ENCODE results near the gene SKAP1. TPM values are rescaled to one million over a fixed set of nuclear protein-coding genes. Genes with fewer than 3 reads are reported as not detected.

Gene SKAP1
- total RNA-seq, 1 donor from 2014 or later = not detected

DNA sequence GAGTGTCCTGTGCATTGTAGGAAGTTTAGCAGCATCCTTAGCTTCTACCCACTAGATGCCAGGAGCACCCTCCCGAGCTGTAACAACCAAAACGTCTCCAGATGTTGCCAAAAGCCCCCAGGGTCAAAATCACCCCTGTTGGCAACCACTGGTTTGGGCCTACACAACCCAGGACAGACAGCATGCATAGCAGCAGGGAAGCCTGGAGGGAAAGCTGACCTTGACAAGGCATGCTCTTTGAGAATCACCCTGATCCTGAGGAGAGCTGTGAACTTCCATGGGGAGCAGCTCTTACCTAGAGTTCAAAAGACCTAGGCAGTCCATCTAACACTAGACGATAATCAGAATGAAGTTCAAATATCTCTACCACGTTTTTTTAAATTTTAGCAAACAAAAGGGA, 9.2 kb downstream of the SKAP1 start:
- Histone ChIP-seq H3K9me3 (ENCODE audit: insufficient read depth, low read depth, low read length) (no peaks in the 10 kb centered on the region), H3K4me2 (ENCODE audit: low read length) (no peak overlapping the region), H2AFZ (ENCODE audit: low read depth, low read length) (no peak overlapping the region), H3K9ac (ENCODE audit: low read length) (no peak overlapping the region), H4K20me1 (ENCODE audit: insufficient read depth, low read length) (no peaks in the 10 kb centered on the region), H3K36me3 (ENCODE audit: insufficient read depth, low read length) (no peaks in the 10 kb centered on the region), H3K4me3 (ENCODE audit: insufficient read depth, low read depth, low read length) (no peak overlapping the region), H3K4me1 (ENCODE audit: insufficient read depth, low read length) (no peaks in the 10 kb centered on the region), H3K79me2 (ENCODE audit: insufficient read depth, low read length) (no peaks in the 10 kb centered on the region), H3K27me3 (ENCODE audit: insufficient read depth, low read length) (peaks cover 10% of the 10 kb centered on the region), H3K27ac (ENCODE audit: low read depth, low read length) (no peak overlapping the region)
- FAIRE-seq (no peak), DNase-seq (ENCODE audit: low read depth) (no peak)
- TF ChIP-seq CTCF (IDR thresholded peaks at IDR 0.05; ENCODE audit: insufficient read depth, low read depth, low read length) (no peak), EZH2 (IDR thresholded peaks at IDR 0.05; ENCODE audit: insufficient read depth, low read length) (no peak)
- Mint-ChIP-seq H3K27me3 (ENCODE audit: low read depth, unreplicated experiment) (peaks cover 18% of the 10 kb centered on the region), H3K4me1 (ENCODE audit: low read depth, unreplicated experiment) (no peaks in the 10 kb centered on the region), H3K4me3 (ENCODE audit: unreplicated experiment) (no peak overlapping the region), H3K27ac (ENCODE audit: unreplicated experiment) (no peak overlapping the region), H3K9me3 (ENCODE audit: unreplicated experiment) (no peaks in the 10 kb centered on the region), H3K36me3 (ENCODE audit: low read depth, unreplicated experiment) (no peaks in the 10 kb centered on the region)

- Mint-ChIP-seq H3K36me3 (ENCODE audit: low read depth, unreplicated experiment) (no peaks in the 10 kb centered on the region), H3K9me3 (ENCODE audit: unreplicated experiment) (no peaks in the 10 kb centered on the region), H3K4me1 (ENCODE audit: low read depth, unreplicated experiment) (no peaks in the 10 kb centered on the region), H3K4me3 (ENCODE audit: unreplicated experiment) (no peak overlapping the region), H3K27me3 (ENCODE audit: low read depth, unreplicated experiment) (peaks cover 33% of the 10 kb centered on the region), H3K27ac (ENCODE audit: unreplicated experiment) (no peak overlapping the region)
- H3K9ac ChIP-seq (ENCODE audit: low read length) = no peak overlapping the region
- no peak overlapping the region for H2AFZ ChIP-seq (ENCODE audit: low read depth, low read length)
- FAIRE-seq = no peak
- no peak overlapping the region for H3K27ac ChIP-seq (ENCODE audit: low read depth, low read length)
- no peak overlapping the region for H3K4me3 ChIP-seq (ENCODE audit: insufficient read depth, low read depth, low read length)
- peaks cover 29% of the 10 kb centered on the region for H3K27me3 ChIP-seq (ENCODE audit: insufficient read depth, low read length)
- no peaks in the 10 kb centered on the region for H3K9me3 ChIP-seq (ENCODE audit: insufficient read depth, low read depth, low read length)
- no peaks in the 10 kb centered on the region for H4K20me1 ChIP-seq (ENCODE audit: insufficient read depth, low read length)
- no peak overlapping the region for H3K4me2 ChIP-seq (ENCODE audit: low read length)
- no peak for DNase-seq (ENCODE audit: low read depth)
- no peaks in the 10 kb centered on the region for H3K4me1 ChIP-seq (ENCODE audit: insufficient read depth, low read length)
- H3K36me3 ChIP-seq (ENCODE audit: insufficient read depth, low read length) = no peaks in the 10 kb centered on the region
- no peak for TF ChIP-seq CTCF (IDR thresholded peaks at IDR 0.05; ENCODE audit: insufficient read depth, low read depth, low read length)
- no peak for TF ChIP-seq EZH2 (IDR thresholded peaks at IDR 0.05; ENCODE audit: insufficient read depth, low read length)
- no peaks in the 10 kb centered on the region for H3K79me2 ChIP-seq (ENCODE audit: insufficient read depth, low read length)
Observed at GRCh38 chr17:48416971-48417370, 13.0 kb downstream of the SKAP1 start.

DNA sequence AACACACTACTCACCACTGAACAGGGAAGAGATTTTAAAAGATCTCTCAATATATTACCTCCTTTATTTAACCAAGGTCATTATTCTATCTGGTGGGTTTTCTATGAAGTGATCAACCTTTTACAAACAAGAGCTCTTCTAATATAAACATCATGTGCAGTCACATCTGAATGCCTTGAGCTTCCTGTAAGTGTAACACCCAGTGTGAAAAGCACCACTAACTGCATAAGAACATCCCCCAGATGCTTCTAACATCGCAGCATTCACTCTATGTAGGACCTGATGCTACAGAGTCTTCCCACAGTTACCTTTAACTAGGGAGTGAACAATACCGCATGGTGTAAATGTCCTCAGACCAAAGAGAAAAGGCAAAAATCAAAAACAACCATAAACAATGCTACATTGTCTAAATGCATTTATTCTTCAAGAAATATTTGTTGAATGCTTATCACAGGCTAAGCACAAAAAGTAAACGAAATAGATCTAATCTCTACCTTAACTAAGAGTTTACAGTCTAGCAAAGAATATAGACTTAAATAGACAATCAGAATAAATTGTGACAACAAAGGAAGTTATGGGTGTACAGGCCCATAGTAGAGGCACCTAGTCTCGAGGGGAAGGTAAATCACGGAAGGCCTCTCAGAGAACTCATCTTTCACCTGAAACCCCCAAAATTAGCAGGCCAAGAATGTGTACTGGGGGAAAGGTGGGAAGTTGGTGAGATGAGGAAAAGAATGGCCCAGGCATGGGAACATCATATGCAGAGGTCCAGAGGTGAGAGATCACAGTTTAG, 16.2 kb downstream of the SKAP1 start:
- H3K27me3 Mint-ChIP-seq (ENCODE audit: low read depth, unreplicated experiment) = peaks cover 40% of the 10 kb centered on the region
- Histone ChIP-seq H3K27me3 (ENCODE audit: insufficient read depth, low read length) (peaks cover 34% of the 10 kb centered on the region), H3K9ac (ENCODE audit: low read length) (no peak overlapping the region), H3K36me3 (ENCODE audit: insufficient read depth, low read length) (no peaks in the 10 kb centered on the region), H3K4me2 (ENCODE audit: low read length) (no peak overlapping the region), H3K27ac (ENCODE audit: low read depth, low read length) (no peak overlapping the region), H3K79me2 (ENCODE audit: insufficient read depth, low read length) (no peaks in the 10 kb centered on the region), H3K9me3 (ENCODE audit: insufficient read depth, low read depth, low read length) (no peaks in the 10 kb centered on the region), H4K20me1 (ENCODE audit: insufficient read depth, low read length) (no peaks in the 10 kb centered on the region), H3K4me1 (ENCODE audit: insufficient read depth, low read length) (no peaks in the 10 kb centered on the region), H2AFZ (ENCODE audit: low read depth, low read length) (no peak overlapping the region), H3K4me3 (ENCODE audit: insufficient read depth, low read depth, low read length) (no peak overlapping the region)
- no peaks in the 10 kb centered on the region for H3K36me3 Mint-ChIP-seq (ENCODE audit: low read depth, unreplicated experiment)
- no peaks in the 10 kb centered on the region for H3K4me1 Mint-ChIP-seq (ENCODE audit: low read depth, unreplicated experiment)
- no peak overlapping the region for H3K4me3 Mint-ChIP-seq (ENCODE audit: unreplicated experiment)
- DNase-seq (ENCODE audit: low read depth) = no peak
- no peak for FAIRE-seq
- H3K9me3 Mint-ChIP-seq (ENCODE audit: unreplicated experiment) = no peaks in the 10 kb centered on the region
- TF ChIP-seq EZH2 (IDR thresholded peaks at IDR 0.05; ENCODE audit: insufficient read depth, low read length) = no peak
- TF ChIP-seq CTCF (IDR thresholded peaks at IDR 0.05; ENCODE audit: insufficient read depth, low read depth, low read length) = no peak
- H3K27ac Mint-ChIP-seq (ENCODE audit: unreplicated experiment) = no peak overlapping the region
